Tibial artery (tissue), 4 donors: ENCODE data around the gene GABRA1.

ENCODE experiments used
- DNase-seq, 2 donors: peaks; one replicate each; pipeline ENCODE4 v3.0.0-alpha.2; 2019
- H3K27ac ChIP-seq, 2 donors: fragments of 200-600 bp; sonication (generic) in 1 of 2; 1 replicate in 1 of 2; 2 replicates in 1 of 2; pipeline ENCODE4 v1.5.1; 2018 to 2019; ENCODE audit warnings: mild to moderate bottlenecking in 1 of 2
- H3K27me3 ChIP-seq, 2 donors: fragments of 200-600 bp; sonication (generic) in 1 of 2; one replicate each; pipeline versions ENCODE4 v1.5.1 to v1.6.0; 2016 to 2019
- H3K36me3 ChIP-seq, 3 donors: fragments of 200-600 bp; sonication (generic) in 2 of 3; one replicate each; pipeline ENCODE4 v1.5.1; 2016 to 2019; ENCODE audit warnings: mild to moderate bottlenecking in 2 of 3
- H3K4me1 ChIP-seq, 4 donors: fragments of 200-600 bp; sonication (generic) in 2 of 4; 1 replicate in 3 of 4; 2 replicates in 1 of 4; pipeline ENCODE4 v1.5.1; 2016 to 2019
- H3K4me3 ChIP-seq, 2 donors: fragments of 200-600 bp; sonication (generic) in 1 of 2; 1 replicate in 1 of 2; 2 replicates in 1 of 2; pipeline ENCODE4 v1.5.1; 2018 to 2019; ENCODE audit warnings: mild to moderate bottlenecking in 2 of 2
- H3K9me3 ChIP-seq, 3 donors: fragments of 200-600 bp; sonication (generic) in 1 of 3; one replicate each; pipeline ENCODE4 v1.5.1; 2016 to 2019
- intact Hi-C: fragments of 100-400 bp; cut with DNase I; formaldehyde crosslinking; loops from one replicate; pipeline ENCODE4 v1.15.0; 2023; ENCODE audit warnings: low total_unique reads
- TF ChIP-seq, protein P1 (sequence below), 2 experiments: fragments of 200-600 bp in 1 of 2; fragments of 450-650 bp in 1 of 2; IDR thresholded peaks; one replicate each; pipeline ENCODE4 v1.5.1; 2017 to 2019; ENCODE audit warnings: antibody characterized with exemption in 2 of 2, mild to moderate bottlenecking in 1 of 2, moderate library complexity in 1 of 2

Gene GABRA1

DNA sequence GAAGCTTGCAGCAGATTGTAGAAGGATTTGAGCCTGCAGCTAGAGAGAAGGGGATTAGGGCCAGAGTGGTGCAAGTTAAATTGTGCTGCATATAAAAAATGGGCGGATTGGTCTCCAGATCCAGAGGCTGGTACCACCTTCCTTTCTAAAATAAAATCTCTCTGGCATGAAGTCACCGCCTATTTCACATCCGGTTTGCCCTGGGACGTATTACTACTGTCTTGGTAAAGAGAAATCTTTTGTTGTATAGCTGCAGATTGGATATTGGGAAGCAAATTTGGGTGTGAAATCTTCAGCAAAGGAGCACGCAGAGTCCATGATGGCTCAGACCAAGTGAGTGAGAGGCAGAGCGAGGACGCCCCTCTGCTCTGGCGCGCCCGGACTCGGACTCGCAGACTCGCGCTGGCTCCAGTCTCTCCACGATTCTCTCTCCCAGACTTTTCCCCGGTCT, at the start of gene GABRA1:
Gene GABRA1 (plus strand): TSS at position 180 of the 451 bp plus-strand sequence. CDS start 2,691 bp downstream, outside the sequence.
- Histone ChIP-seq H3K27me3 (peaks cover 0 to 15% of the 10 kb centered on the region in 2 donors), H3K9me3 (no peaks in the 10 kb centered on the region), H3K4me1 (peaks cover 0 to 3% (median 0%) of the 10 kb centered on the region in 4 donors), H3K36me3 (no peaks in the 10 kb centered on the region), H3K27ac (no peak within 1 kb of the TSS), H3K4me3 (no peak within 1 kb of the TSS)
- no peak for DNase-seq
- TF ChIP-seq, protein P1, sequence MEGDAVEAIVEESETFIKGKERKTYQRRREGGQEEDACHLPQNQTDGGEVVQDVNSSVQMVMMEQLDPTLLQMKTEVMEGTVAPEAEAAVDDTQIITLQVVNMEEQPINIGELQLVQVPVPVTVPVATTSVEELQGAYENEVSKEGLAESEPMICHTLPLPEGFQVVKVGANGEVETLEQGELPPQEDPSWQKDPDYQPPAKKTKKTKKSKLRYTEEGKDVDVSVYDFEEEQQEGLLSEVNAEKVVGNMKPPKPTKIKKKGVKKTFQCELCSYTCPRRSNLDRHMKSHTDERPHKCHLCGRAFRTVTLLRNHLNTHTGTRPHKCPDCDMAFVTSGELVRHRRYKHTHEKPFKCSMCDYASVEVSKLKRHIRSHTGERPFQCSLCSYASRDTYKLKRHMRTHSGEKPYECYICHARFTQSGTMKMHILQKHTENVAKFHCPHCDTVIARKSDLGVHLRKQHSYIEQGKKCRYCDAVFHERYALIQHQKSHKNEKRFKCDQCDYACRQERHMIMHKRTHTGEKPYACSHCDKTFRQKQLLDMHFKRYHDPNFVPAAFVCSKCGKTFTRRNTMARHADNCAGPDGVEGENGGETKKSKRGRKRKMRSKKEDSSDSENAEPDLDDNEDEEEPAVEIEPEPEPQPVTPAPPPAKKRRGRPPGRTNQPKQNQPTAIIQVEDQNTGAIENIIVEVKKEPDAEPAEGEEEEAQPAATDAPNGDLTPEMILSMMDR (IDR thresholded peaks at IDR 0.05), result no peak
- intact Hi-C loops, result no loop called here

DNA sequence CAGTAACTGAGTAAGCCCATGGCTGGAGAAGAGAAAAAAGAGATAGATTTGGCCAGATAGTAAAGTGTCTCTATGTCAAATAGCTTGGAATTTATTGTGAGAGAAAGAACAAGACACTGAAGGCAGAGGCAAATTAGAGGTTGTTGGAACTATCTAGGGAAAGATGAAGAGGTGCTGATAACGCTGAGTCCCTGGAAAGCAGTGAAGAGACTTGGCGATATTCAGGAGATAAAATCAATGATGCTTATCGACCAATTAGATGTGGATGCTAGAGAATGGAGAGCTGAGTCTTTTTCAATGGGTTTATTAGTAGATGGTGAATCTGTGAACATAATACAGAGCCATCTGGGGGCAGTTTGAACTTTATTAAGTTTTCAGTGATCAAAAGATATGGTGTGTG, 48.6 kb upstream of the GABRA1 start:
- H3K27ac ChIP-seq, result no peak overlapping the region
- TF ChIP-seq, protein P1 (IDR thresholded peaks at IDR 0.05), result no peak
- intact Hi-C loops, result no loop called here
- H3K27me3 ChIP-seq, result no peaks in the 10 kb centered on the region
- no peak overlapping the region for H3K4me3 ChIP-seq
- no peaks in the 10 kb centered on the region for H3K4me1 ChIP-seq
- DNase-seq, result no peak
- H3K9me3 ChIP-seq, result no peaks in the 10 kb centered on the region
- no peaks in the 10 kb centered on the region for H3K36me3 ChIP-seq

DNA sequence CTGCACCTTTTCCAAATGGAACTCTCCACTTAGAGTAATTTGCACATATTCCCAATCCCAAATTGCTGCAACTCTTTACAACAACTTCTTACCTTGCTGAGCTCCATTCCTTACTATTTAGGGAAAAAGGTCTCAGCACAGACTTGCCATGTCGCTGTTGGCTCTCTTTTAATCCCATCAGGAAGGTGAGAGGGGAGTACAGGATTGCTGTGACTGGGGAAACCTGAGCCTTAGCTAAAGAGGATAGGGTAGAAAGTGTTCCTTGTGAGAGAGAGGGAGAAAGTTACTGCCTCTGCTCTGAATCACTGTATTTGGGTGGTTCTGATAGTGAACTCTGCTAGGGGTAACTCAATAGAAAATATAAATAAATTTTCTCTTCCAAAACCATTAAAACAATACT, 43.7 kb upstream of the GABRA1 start:
- Histone ChIP-seq H3K9me3 (no peaks in the 10 kb centered on the region), H3K36me3 (no peaks in the 10 kb centered on the region), H3K4me1 (no peaks in the 10 kb centered on the region), H3K27ac (no peak overlapping the region), H3K4me3 (no peak overlapping the region), H3K27me3 (no peaks in the 10 kb centered on the region)
- no peak for DNase-seq
- intact Hi-C loops, result no loop called here
- TF ChIP-seq, protein P1 (IDR thresholded peaks at IDR 0.05), result no peak

DNA sequence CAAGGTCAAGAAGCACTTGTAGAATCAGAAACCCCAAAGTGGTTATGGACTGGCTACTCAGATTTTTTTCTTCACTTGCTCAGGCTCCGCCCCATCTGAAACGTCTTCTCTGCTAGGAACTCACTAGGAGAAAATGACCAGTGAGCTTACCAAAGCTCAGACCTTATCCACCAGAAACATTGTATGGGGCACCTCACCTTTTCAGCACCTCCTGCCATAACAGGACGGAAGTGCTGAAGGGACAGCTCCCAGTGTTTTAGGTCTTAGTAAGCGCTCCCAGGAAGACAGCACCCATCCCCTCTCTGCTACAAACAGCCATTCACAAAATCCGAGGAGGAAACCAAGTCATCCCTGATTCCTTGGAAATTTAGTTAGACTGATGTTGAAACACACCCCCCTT, 1.2 kb upstream of the GABRA1 start:
- H3K4me1 ChIP-seq, result peaks cover 0 to 3% (median 0%) of the 10 kb centered on the region in 4 donors
- no peak overlapping the region for H3K4me3 ChIP-seq
- TF ChIP-seq, protein P1 (IDR thresholded peaks at IDR 0.05), result no peak
- H3K27ac ChIP-seq, result no peak overlapping the region
- H3K27me3 ChIP-seq, result peaks cover 0 to 15% of the 10 kb centered on the region in 2 donors
- H3K36me3 ChIP-seq, result no peaks in the 10 kb centered on the region
- intact Hi-C loops, result no loop called here
- DNase-seq, result no peak
- no peaks in the 10 kb centered on the region for H3K9me3 ChIP-seq

DNA sequence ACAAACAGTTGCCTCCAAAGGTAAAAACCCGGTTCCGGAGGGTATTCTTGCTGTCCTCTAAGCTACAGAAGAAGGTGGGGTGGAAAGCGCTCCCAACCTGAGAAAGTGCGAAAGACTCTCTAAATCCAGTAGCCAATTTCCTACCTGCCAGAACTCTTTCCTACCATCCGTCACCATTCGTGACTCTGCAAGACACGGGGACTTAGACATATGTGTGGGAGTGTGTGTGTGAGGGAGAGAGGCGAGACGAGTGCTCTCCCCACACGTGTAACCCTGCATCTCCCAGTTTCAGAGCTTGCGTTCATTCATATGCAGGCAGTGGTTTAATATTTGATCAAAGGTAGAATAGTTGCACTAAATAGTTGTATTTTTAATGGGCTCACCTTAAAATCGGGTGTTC, 473 bp upstream of the GABRA1 start:
- peaks cover 0 to 3% (median 0%) of the 10 kb centered on the region in 4 donors for H3K4me1 ChIP-seq
- no peak overlapping the region for H3K4me3 ChIP-seq
- H3K27me3 ChIP-seq, result peaks cover 0 to 15% of the 10 kb centered on the region in 2 donors
- intact Hi-C loops, result no loop called here
- DNase-seq, result no peak
- TF ChIP-seq, protein P1 (IDR thresholded peaks at IDR 0.05), result no peak
- H3K36me3 ChIP-seq, result no peaks in the 10 kb centered on the region
- H3K27ac ChIP-seq, result no peak overlapping the region
- no peaks in the 10 kb centered on the region for H3K9me3 ChIP-seq

DNA sequence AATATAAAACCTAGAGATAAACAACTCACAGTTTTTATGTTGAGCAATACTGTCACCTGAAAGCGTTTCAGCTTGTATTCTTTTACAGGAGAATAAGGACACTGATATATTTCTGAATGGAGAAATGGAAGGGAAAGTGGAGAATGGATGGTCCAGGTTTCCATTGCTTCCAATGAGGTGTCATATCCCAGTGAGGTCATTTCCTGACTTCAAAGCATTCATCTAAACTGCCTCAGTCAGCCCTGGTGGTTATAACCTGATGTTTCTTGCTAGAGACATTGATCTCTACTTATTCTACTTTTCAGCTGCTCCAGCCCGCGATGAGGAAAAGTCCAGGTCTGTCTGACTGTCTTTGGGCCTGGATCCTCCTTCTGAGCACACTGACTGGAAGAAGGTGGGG, 2.6 kb downstream of the GABRA1 start:
- TF ChIP-seq, protein P1 (IDR thresholded peaks at IDR 0.05), result no peak
- no peaks in the 10 kb centered on the region for H3K9me3 ChIP-seq
- intact Hi-C loops, result no loop called here
- H3K36me3 ChIP-seq, result no peaks in the 10 kb centered on the region
- H3K27me3 ChIP-seq, result peaks cover 0 to 15% of the 10 kb centered on the region in 2 donors
- no peak overlapping the region for H3K27ac ChIP-seq
- H3K4me1 ChIP-seq, result peaks cover 0 to 3% (median 0%) of the 10 kb centered on the region in 4 donors
- DNase-seq, result no peak
- no peak overlapping the region for H3K4me3 ChIP-seq
